ENCODE data around the gene CHRNB1.
"Not testable (repeated sequence)": the region's sequence is repeated elsewhere in the genome, so short reads cannot be mapped to it uniquely, and the experiment has no call there.

Gene CHRNB1

DNA sequence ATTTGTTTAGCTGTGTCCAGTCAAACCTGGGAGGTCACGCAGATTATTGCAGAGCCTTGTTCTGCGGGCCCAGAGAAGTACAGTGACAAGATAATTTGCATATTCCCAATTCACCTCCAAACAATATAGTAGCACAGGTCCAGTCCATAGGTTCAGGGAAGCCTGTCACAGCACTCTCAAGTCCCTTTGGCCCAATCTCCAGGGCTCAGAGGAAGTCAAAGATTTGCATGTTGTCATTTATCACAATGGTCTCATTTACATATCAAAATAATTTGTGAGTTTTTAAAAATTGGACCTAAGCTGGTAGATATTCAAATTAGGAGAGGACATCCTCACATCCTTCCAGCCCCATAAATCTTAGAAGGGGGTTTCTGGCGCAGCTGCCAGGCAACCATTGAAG, 22.6 kb downstream of the CHRNB1 start:
- no peak for DNase-seq (ENCODE audit: low read depth in 2 of 2)

- DNase-seq (ENCODE audit: low read depth in 2 of 2): no peak
Measured at GRCh38 chr17:7468290-7468689, 23.4 kb downstream of the CHRNB1 start.

GRCh38 chr17:7468804-7469389, 24.0 kb downstream of the CHRNB1 start:
- DNase-seq (ENCODE audit: low read depth in 2 of 2): no peak

GRCh38 chr17:7469843-7470242, 25.0 kb downstream of the CHRNB1 start:
- DNase-seq (ENCODE audit: low read depth in 2 of 2): not testable (repeated sequence)

- DNase-seq (ENCODE audit: low read depth in 2 of 2): not testable (repeated sequence)
Measured at GRCh38 chr17:7470457-7470973, 25.7 kb downstream of the CHRNB1 start.

DNA sequence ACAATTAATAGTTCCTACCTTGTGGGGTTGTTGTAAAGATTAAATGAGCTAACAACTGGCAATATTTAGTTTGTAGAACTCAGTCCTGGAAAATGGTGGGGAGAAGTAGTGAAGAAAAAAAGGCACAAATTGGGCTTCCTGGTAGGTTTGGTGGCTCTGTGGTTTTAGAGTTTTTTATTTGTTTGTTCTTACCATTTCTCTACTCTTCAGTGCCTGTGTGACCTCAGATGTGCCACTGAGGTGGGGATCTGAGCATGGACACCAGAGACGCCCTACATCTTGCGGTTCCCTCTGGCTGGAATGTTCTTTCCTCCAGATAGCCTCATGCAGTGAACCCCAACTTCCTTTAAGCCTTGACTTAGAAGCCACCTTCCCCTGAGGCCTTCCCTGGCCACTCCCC, 26.9 kb downstream of the CHRNB1 start:
- no peak for DNase-seq (ENCODE audit: low read depth in 2 of 2)

- not testable (repeated sequence) for DNase-seq (ENCODE audit: low read depth in 2 of 2)
Measured at GRCh38 chr17:7474767-7475166, 29.9 kb downstream of the CHRNB1 start.

DNA sequence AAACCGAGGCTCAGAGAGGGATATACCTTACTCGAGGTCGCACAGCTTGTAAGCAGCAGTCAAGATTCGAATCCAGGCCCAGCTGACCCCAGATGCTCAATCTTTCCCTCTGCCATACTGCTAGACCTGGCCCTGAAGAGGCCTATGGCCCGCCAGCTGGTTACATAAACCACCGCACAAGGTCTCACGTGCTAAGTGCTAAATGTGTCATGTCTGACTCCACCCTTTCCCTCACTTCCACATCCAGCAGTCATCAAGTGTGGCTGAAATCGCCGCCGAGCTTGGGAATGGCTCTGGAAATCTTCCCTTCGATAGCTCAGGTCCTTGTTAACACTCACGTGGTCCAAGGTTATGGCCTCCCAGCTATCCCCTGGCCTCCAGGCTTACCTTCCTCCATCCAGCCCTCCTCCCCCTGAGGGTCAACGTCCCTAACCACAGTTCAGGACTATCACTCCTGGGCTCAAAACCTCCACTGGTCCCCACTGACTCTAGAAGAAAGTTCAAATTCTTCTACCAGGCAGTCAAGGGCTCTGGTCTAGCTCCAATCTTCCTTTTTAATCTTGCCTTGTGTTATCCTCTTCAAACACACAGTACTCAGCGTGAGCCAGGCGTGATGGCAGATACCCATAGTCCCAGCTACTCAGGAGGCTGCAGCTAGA, 31.0 kb downstream of the CHRNB1 start:
- DNase-seq (ENCODE audit: low read depth in 2 of 2): no peak

DNA sequence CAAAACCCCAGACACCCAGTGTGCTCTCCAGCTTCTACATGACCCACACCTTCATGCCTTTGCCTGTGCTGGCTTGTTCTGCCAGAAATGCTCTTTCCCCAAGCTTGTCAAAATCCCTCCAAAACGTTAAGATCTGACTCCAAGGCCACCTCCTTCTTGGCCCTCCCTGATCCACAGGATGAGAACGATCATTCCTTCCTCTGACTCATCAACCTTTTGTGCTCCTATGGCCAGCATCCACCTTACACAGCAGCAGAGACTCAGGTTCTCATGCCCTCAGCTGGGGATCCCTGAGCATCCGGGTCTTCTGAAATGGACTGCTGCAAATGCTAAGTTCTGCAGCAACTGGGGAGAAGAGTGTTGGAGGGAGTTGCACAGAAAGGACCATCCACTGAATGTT, 31.6 kb downstream of the CHRNB1 start:
- no peak for DNase-seq (ENCODE audit: low read depth in 2 of 2)

DNA sequence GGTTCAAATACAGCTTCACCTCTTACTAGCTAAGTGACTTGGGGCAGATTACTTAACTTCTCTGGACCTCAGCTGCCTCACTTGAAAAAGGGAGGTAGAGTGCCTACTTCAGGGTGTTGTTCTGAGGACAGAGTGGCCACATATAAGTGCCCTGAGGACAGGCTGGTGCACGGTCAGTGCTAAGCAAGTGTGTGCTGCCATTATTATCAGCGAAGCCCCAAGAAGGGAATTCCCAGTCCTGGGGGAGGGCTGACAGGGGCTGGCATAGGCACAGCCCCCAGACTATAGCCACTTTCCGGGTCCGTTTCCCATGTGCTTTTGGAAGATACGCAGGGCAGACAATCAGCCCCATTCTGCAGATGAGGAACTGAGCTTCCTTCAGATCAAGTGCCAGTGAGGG, 32.1 kb downstream of the CHRNB1 start:
- DNase-seq (ENCODE audit: low read depth in 2 of 2): no peak

DNA sequence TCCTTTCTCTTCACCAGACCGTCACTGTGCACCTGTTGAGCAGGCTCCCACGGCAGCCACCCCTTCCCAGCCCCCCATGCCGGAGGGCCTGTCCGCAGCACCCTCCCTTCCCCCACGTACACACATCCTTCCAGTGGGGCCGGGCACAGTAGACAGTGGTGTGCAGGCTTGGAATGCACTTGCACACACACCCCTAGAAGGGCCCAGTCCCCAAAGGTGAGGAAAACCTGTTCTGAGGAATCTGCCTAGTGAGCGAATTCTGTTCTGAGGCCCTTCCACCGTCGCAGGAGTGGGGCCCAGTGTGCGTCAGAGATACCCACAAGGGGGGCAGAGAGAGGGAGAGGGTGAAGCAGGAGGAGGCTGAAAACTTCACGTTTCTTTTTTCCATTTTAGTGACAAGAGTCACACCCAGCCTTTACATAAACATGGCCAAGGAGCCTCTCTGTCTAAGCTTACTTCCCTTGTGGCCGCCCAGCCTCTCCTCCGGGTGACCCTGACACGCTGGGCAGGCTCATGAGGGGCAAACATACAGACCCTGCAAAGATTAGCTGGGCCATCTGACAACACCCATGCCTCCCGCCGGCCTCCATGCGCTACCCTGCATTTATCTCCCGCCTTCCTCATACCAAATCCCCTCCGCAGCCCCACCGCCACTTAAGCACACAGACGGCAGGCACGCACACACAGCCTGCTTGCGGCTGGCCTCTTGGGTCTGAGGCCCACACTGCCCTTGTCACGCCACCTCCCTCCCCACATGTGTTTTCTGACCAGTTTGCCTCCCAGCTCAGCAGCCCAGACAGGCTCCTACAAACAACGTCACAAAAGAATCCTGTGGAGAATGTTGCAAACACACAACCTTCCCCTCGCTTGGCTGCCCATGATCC, 32.8 kb downstream of the CHRNB1 start:
- no peak for DNase-seq (ENCODE audit: low read depth in 2 of 2)

DNA sequence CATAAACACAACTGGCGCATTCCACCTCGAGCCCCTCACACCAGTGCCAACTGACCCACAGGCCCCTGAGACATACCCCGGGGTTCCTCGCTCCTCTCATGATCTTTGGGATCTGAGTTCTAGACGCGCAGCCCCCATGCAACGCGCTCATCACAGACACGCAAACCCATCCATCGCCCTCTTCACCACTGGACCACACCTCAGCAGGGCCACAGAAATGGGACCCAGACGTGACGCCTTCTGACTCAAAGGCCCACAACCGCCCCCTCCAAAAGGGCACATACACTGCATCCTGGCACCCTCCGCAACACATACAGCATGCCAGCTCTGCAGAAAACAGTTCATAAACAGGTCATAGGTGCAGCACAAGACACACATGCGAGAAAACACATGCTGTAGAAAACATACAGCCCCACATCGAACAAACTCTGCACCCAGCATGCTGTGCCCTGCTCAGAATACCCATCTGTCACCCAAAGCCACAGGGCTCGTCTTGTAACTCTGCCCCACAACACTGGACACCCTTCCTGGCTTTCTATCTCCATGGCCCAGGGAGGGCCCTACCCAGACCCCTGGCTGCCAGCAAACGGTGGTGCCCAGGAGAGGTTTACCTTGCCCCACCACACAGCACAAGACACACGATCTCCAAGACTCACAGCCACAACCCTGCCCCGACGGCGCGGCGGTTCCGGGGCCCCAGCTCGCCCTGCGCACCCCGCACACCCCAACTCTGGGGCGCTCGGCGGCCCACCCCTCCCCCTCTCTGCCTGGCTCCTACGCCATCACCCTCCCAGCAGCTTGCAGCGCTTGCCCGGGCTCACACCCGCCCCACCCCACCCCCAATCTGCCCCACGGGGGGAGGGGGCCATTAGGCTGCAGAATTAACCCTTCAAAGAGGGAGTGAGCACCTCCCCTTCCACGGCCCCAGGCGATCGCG, 33.7 kb downstream of the CHRNB1 start:
- peak; percentile 42 to 48 for DNase-seq (ENCODE audit: low read depth in 2 of 2)

DNA sequence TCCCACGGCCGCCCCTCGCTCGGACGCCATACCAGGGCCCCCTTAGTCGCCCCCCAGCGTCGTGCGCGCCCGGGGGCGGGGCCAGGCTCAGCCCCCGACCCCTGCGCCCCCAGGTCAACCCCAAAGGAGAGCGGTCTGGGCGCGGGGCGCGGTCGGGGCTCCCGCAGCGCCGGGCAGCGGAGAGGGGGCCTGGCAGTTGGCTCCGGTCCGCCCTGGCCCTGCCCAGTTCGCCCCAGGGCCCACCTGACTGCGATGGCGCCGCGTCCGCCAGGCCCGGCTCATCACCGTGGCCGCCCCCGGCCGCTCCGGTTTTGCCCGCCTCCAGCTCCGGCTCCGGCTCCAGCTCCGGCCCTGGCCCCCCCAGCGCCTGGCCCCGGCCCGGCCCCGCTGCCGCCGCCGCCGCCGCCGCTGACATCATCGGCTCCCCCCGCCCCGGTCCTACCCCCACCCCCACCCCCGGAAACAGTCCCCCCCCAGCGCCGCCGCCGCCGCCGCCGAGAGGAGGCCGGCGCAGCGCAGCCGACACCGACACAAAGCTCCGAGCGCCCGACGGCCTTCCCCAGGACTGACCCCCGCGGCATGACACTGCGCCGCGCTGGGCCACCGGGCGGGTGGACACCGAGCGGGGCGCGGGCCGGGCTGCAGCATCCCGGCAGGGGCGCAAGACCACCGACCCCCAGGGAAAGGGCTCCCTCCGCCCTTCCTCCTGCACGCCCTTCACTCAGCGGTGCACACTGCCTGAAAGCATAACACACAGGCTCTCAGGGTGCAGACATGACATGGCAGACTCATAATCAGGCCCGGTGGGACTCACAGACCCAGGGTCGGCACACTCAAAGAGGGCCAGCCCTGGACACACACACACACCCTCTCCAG, 34.6 kb downstream of the CHRNB1 start, which contains the start of gene ZBTB4:
ZBTB4 (minus strand) TSS at position 419 of the 876 bp plus-strand sequence. CDS start 12,830 bp downstream, outside the sequence.
- DNase-seq (ENCODE audit: low read depth in 2 of 2): peak in 1 of 2 donors; percentile 43

- DNase-seq (ENCODE audit: low read depth in 2 of 2): no peak
Measured at GRCh38 chr17:7480089-7480384, 35.2 kb downstream of the CHRNB1 start.

- not testable (repeated sequence) for DNase-seq (ENCODE audit: low read depth in 2 of 2)
Measured at GRCh38 chr17:7481275-7481674, 36.4 kb downstream of the CHRNB1 start, which contains the start of gene SLC35G6. SLC35G6 (plus strand) TSS chr17:7481446; CDS start chr17:7481517, 71 bp downstream.

DNA sequence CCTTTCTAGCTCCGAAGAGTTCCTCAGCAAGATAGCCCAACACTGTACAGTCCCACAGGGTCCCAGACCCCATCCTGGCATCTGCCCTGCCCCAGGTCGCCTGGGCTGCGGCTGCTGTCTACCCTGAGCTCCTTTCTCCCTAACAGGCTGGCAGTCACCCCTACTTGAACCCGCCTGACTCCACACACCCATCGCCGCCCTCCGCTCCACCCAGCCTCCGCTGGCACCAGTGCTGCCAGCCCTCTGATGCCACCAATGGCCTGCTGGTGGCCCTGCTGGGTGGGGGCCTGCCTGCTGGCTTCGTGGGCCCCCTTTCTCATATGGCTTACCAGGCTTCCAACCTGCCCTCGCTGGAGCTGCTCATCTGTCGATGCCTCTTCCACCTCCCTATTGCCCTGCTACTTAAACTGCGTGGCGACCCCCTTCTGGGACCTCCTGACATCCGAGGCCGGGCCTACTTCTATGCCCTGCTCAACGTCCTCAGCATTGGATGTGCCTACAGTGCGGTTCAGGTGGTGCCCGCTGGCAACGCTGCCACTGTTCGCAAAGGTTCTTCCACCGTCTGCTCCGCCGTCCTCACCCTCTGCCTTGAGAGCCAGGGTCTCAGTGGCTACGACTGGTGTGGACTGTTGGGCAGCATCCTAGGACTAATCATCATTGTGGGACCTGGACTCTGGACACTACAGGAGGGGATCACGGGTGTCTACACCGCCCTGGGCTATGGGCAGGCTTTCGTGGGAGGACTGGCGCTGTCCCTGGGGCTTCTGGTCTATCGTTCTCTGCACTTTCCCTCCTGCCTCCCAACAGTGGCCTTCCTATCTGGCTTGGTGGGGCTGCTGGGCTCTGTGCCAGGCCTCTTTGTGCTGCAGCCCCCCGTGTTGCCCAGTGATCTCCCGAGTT, 37.2 kb downstream of the CHRNB1 start:
- not testable (repeated sequence) for DNase-seq (ENCODE audit: low read depth in 2 of 2)

- not testable (repeated sequence) for DNase-seq (ENCODE audit: low read depth in 2 of 2)
Measured at GRCh38 chr17:7482742-7483088, 37.9 kb downstream of the CHRNB1 start.

GRCh38 chr17:7483255-7484066, 38.6 kb downstream of the CHRNB1 start:
- peak; percentile 87 to 94 for DNase-seq (ENCODE audit: low read depth in 2 of 2)
